Measurements from ENCODE around the gene C10orf143. TPM values are rescaled to one million over a fixed set of nuclear protein-coding genes. Genes with fewer than 3 reads are reported as not detected.

C10orf143 gene
- total RNA-seq, 4 donors from 2014 or later: 0.55 to 2.5 (median 1.3) TPM

DNA sequence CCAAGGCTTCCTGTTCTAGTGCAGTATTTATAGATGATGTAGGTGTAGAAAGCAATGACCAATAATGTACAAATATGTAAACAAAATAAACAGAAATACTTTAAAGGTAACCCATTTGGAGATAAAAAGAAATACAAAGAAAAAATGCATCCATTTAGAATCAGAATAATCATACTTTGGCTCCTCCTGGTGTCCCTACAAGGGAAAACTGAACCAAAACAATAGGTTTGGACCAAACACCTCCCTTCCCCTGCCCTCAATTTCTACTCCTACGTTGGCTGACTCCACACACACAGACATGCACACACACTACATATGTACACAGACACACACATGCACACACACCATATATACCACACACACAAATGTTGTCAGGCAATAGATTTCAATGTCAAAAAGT, 36.0 kb downstream of the C10orf143 start:
- ATAC-seq (no peak), DNase-seq (no peak)
- no peaks in the 10 kb centered on the region for H3K27me3 ChIP-seq
- H3K36me3 ChIP-seq: peaks cover 0 to 6% of the 10 kb centered on the region in 2 donors
- H3K4me1 ChIP-seq: no peaks in the 10 kb centered on the region
- no peak overlapping the region for H3K27ac ChIP-seq
- no peaks in the 10 kb centered on the region for H3K9me3 ChIP-seq
- in situ Hi-C loops (cut with MboI; ENCODE audit: low sequenced_read_pairs in 4 of 4): no loop called here
- no peak overlapping the region for H3K4me3 ChIP-seq
- intact Hi-C loops (cut with DNase I; ENCODE audit: low total_unique reads): no loop called here
- TF ChIP-seq, protein P1, sequence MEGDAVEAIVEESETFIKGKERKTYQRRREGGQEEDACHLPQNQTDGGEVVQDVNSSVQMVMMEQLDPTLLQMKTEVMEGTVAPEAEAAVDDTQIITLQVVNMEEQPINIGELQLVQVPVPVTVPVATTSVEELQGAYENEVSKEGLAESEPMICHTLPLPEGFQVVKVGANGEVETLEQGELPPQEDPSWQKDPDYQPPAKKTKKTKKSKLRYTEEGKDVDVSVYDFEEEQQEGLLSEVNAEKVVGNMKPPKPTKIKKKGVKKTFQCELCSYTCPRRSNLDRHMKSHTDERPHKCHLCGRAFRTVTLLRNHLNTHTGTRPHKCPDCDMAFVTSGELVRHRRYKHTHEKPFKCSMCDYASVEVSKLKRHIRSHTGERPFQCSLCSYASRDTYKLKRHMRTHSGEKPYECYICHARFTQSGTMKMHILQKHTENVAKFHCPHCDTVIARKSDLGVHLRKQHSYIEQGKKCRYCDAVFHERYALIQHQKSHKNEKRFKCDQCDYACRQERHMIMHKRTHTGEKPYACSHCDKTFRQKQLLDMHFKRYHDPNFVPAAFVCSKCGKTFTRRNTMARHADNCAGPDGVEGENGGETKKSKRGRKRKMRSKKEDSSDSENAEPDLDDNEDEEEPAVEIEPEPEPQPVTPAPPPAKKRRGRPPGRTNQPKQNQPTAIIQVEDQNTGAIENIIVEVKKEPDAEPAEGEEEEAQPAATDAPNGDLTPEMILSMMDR (IDR thresholded peaks at IDR 0.05 in 4 of 5, conservative IDR thresholded peaks at IDR 0.05 in 1 of 5): no peak
- TF ChIP-seq POLR2A (IDR thresholded peaks at IDR 0.05): no peak

DNA sequence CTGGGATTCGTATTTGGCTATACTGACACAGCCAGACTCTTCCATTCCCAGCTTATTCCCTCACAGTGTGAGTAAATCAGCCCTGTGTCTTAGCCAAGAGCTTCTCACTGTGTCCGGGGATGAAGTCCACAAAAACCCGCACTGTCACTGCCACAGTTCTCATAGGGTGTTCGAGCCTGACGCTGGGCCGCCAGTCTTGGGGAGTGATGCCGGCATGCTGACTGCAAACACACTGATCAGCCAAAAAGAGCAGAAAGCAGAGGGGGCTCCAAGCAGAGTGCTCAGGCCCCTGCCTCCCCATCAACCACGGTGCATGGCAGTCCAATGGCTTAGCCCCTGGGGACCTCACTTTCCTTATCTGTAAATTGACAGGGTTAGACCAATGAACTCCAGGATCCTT, 36.7 kb downstream of the C10orf143 start:
- Histone ChIP-seq H3K36me3 (peaks cover 0 to 6% of the 10 kb centered on the region in 2 donors), H3K4me3 (no peak overlapping the region), H3K9me3 (no peaks in the 10 kb centered on the region), H3K4me1 (no peaks in the 10 kb centered on the region), H3K27me3 (no peaks in the 10 kb centered on the region), H3K27ac (no peak overlapping the region)
- intact Hi-C loops (cut with DNase I; ENCODE audit: low total_unique reads): no loop called here
- TF ChIP-seq POLR2A (IDR thresholded peaks at IDR 0.05): no peak
- TF ChIP-seq, protein P1 (IDR thresholded peaks at IDR 0.05 in 4 of 5, conservative IDR thresholded peaks at IDR 0.05 in 1 of 5): no peak
- DNase-seq (no peak), ATAC-seq (no peak)
- in situ Hi-C loops (cut with MboI; ENCODE audit: low sequenced_read_pairs in 4 of 4): no loop called here

DNA sequence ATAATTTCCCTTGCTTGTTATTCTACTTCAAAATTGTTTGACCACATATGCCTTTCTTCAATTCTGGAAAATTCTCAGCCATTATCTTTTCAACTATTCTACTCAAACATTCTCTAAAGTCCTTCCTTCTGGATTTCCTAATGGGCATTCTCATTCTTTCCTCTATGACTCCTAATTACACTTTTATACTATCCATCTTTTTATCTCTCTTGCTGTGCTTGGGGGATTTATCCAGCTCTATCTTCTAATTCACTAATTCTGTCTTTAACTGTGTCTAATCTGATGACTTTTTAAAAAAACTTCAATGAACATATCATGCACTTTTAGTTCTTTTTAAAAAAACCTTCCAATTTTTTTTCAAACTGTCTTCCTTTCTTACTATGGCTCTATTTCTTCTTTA, 38.4 kb downstream of the C10orf143 start:
- no peak overlapping the region for H3K4me3 ChIP-seq
- intact Hi-C loops (cut with DNase I; ENCODE audit: low total_unique reads): no loop called here
- ATAC-seq (no peak), DNase-seq (no peak)
- no peaks in the 10 kb centered on the region for H3K27me3 ChIP-seq
- H3K36me3 ChIP-seq: peaks cover 0 to 6% of the 10 kb centered on the region in 2 donors
- H3K9me3 ChIP-seq: no peaks in the 10 kb centered on the region
- no peak for TF ChIP-seq POLR2A (IDR thresholded peaks at IDR 0.05)
- TF ChIP-seq, protein P1 (IDR thresholded peaks at IDR 0.05 in 4 of 5, conservative IDR thresholded peaks at IDR 0.05 in 1 of 5): no peak
- no peak overlapping the region for H3K27ac ChIP-seq
- H3K4me1 ChIP-seq: no peaks in the 10 kb centered on the region
- in situ Hi-C loops (cut with MboI; ENCODE audit: low sequenced_read_pairs in 4 of 4): no loop called here

DNA sequence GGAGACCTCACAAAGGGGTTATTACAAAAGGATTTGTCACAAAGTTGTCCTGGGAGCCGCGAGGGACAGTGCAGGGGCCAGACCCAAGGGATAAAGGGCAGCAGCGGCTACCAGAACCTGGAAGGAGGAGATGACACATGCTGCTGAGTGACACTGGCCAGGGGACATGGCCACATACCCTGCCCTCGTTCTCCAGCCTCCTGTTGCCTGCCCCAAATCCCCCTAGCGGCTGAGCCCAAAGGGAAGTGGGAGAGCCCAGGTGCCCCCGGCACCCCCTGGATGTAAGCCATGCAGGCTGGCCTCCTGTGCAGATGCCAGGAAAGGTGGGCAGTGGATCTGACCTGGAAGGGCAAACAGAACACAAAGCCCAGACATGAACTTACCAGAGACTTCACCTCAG, 42.7 kb downstream of the C10orf143 start:
- TF ChIP-seq, protein P1 (IDR thresholded peaks at IDR 0.05 in 4 of 5, conservative IDR thresholded peaks at IDR 0.05 in 1 of 5): no peak
- TF ChIP-seq POLR2A (IDR thresholded peaks at IDR 0.05): no peak
- no peak overlapping the region for H3K27ac ChIP-seq
- H3K36me3 ChIP-seq: no peaks in the 10 kb centered on the region
- no peaks in the 10 kb centered on the region for H3K9me3 ChIP-seq
- ATAC-seq (no peak), DNase-seq (no peak)
- no peaks in the 10 kb centered on the region for H3K4me1 ChIP-seq
- H3K27me3 ChIP-seq: no peaks in the 10 kb centered on the region
- intact Hi-C loops (cut with DNase I; ENCODE audit: low total_unique reads): no loop called here
- in situ Hi-C loops (cut with MboI; ENCODE audit: low sequenced_read_pairs in 4 of 4): no loop called here
- no peak overlapping the region for H3K4me3 ChIP-seq

DNA sequence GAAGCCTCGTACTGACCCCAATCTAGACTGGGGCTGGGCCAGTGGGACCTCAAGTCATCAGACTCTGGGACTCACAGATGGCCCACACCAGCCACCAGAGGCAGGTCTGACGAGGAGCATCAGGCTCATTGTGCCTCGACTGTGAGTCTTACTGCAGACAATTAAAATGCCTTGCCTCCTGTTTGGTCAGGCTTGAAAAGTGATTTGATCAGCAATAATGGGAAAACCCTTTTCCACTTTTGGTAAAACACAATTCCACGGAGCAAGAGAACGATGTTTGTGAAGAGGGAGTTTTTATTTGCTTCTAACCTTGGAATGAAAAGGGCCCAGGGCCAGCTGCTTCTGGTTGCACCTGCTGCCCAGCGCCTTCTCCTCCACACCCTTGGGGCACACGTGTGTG, 43.9 kb downstream of the C10orf143 start:
- DNase-seq (no peak), ATAC-seq (no peak)
- no peaks in the 10 kb centered on the region for H3K4me1 ChIP-seq
- in situ Hi-C loops (cut with MboI; ENCODE audit: low sequenced_read_pairs in 4 of 4) (no loop called here), intact Hi-C loops (cut with DNase I; ENCODE audit: low total_unique reads) (no loop called here)
- no peaks in the 10 kb centered on the region for H3K9me3 ChIP-seq
- no peak for TF ChIP-seq POLR2A (IDR thresholded peaks at IDR 0.05)
- TF ChIP-seq, protein P1 (IDR thresholded peaks at IDR 0.05 in 4 of 5, conservative IDR thresholded peaks at IDR 0.05 in 1 of 5): no peak
- H3K4me3 ChIP-seq: no peak overlapping the region
- H3K27me3 ChIP-seq: no peaks in the 10 kb centered on the region
- no peaks in the 10 kb centered on the region for H3K36me3 ChIP-seq
- H3K27ac ChIP-seq: no peak overlapping the region
